Neural crest cell (in vitro differentiated cells): Measurements from ENCODE around the gene PARL. TPM values are rescaled to one million over a fixed set of nuclear protein-coding genes. Genes with fewer than 3 reads are reported as not detected.

Experiments used
- DNase-seq: peaks from one replicate; pipeline ENCODE4 v3.0.0; 2021; ENCODE audit warnings: low read depth, mixed read lengths, low spot score
- H3K27ac Mint-ChIP-seq: one replicate; pipeline ENCODE4 v1.8.0; 2021; ENCODE audit warnings: mild to moderate bottlenecking, mixed read lengths; ENCODE audit not compliant: unreplicated experiment
- H3K27me3 Mint-ChIP-seq: 2 replicates; pipeline ENCODE4 v1.8.0; 2021; ENCODE audit warnings: low read depth, mild to moderate bottlenecking, mixed read lengths
- H3K36me3 Mint-ChIP-seq: 2 replicates; pipeline ENCODE4 v1.8.0; 2021; ENCODE audit warnings: low read depth, mild to moderate bottlenecking, mixed read lengths
- H3K4me1 Mint-ChIP-seq: 2 replicates; pipeline ENCODE4 v1.8.0; 2021; ENCODE audit warnings: mixed read lengths
- H3K4me3 Mint-ChIP-seq: one replicate; pipeline ENCODE4 v1.8.0; 2021; ENCODE audit warnings: mild to moderate bottlenecking, mixed read lengths
- H3K9me3 Mint-ChIP-seq: 2 replicates; pipeline ENCODE4 v1.8.0; 2021; ENCODE audit warnings: mixed read lengths
- total RNA-seq: library from RNA; stranded (reverse); gene quantifications from 2 replicates; pipeline ENCODE4 v1.2.1, GENCODE V29; 2021
- TF ChIP-seq, protein P1 (sequence below): fragments of 200-600 bp; sonication (generic); conservative IDR thresholded peaks from 2 replicates; pipeline ENCODE4 v1.5.0; 2021; ENCODE audit warnings: antibody characterized with exemption, mild to moderate bottlenecking

PARL gene
- total RNA-seq, 1 donor from 2014 or later, result 70.4 TPM

DNA sequence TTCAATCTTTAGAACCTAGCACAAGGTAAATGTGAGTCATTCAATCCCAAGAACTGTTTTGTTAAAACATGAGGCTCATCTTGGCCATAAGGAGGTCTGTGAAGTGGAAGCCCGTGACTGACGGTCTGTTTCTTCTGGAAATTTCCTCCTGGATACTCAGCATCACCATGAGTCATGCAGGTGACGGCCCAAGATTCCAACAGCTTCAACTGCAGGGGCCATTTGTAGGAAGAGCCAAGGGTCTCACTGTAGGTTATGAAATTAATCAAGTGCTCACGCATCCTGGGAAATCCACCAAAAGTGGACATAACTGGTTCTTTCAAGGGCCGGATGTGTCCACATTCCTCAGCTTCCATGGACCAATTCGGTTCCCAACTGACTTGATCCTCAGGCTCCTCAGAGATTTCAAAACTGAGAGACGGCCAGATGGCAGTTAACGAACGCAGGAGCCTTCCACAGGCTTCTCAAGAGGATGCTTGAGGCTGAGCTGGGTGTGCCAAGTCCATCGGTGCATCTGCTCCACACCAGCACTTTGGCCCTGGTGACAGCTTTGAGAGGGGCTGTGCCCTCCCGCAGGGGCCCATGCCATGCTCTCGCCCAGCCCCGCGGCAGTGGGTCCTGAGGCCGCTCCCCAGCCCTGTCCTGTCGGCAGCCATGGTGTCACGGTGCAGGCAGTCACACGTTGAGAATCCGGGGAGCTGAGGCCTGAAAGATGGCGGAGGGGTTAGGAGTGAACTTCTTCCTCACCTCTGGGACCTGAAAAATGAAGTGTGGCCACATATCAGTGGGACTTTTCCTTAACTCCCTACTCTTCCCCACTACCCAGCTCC is 67.8 kb downstream of the PARL start:
- no peak for DNase-seq

DNA sequence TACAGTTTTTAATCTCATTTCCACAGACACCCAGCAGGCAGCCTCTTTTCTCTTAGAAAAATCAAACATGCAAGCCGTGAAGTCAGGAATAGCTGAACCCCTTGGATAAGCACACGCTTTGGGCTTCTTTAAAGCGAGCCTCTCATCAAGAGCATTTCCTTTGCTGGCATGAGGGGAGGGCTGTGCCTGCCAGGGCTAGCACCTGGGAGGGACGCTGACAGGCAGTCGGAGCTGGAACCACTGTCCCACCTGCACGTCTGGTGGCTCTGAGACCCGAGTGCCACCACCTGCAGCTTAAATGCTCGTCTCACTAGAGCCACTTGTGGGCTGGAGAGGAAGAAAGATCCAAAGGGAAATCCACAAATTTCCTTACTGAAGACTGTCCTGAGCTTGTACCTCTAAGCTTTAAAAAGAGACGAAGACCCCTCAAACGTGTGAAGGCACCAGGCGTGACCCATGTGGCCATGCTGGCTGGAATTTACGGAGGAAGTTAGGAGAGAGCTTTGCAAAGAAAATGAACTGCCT is 68.7 kb downstream of the PARL start:
- Mint-ChIP-seq H3K4me1 (peaks cover 7% of the 10 kb centered on the region), H3K27me3 (no peaks in the 10 kb centered on the region), H3K9me3 (no peaks in the 10 kb centered on the region), H3K27ac (peak overlapping the region; percentile 5), H3K4me3 (no peak overlapping the region), H3K36me3 (peaks cover 24% of the 10 kb centered on the region)
- TF ChIP-seq, protein P1, sequence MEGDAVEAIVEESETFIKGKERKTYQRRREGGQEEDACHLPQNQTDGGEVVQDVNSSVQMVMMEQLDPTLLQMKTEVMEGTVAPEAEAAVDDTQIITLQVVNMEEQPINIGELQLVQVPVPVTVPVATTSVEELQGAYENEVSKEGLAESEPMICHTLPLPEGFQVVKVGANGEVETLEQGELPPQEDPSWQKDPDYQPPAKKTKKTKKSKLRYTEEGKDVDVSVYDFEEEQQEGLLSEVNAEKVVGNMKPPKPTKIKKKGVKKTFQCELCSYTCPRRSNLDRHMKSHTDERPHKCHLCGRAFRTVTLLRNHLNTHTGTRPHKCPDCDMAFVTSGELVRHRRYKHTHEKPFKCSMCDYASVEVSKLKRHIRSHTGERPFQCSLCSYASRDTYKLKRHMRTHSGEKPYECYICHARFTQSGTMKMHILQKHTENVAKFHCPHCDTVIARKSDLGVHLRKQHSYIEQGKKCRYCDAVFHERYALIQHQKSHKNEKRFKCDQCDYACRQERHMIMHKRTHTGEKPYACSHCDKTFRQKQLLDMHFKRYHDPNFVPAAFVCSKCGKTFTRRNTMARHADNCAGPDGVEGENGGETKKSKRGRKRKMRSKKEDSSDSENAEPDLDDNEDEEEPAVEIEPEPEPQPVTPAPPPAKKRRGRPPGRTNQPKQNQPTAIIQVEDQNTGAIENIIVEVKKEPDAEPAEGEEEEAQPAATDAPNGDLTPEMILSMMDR, result no peak
- DNase-seq, result no peak

More for the DNA sequence above, 67.8 kb downstream of the PARL start:
- H3K4me1 Mint-ChIP-seq, result peaks cover 7% of the 10 kb centered on the region
- H3K9me3 Mint-ChIP-seq, result no peaks in the 10 kb centered on the region
- no peak overlapping the region for H3K27ac Mint-ChIP-seq
- peaks cover 25% of the 10 kb centered on the region for H3K36me3 Mint-ChIP-seq
- no peaks in the 10 kb centered on the region for H3K27me3 Mint-ChIP-seq
- TF ChIP-seq, protein P1, result no peak
- H3K4me3 Mint-ChIP-seq, result peak overlapping the region; percentile 29

DNA sequence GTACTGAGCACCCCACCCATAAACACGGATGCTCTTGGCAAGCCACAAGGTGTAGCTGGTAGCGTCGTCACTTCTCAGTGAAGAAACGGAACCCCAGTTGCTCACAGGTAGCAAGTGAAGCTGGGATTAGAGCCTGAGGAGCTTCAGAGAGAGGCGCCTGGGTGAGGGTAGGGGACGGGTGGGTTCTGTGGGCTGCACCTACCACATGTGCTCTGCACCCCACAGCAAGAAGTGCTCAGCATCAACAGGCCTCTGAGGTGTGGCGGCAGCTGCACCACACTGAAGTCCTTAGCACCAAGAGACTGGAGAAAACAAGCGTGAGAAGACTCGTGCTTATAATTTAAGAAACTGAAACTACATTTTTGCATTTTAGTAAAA is 69.1 kb downstream of the PARL start:
- DNase-seq, result no peak
- Mint-ChIP-seq H3K9me3 (no peaks in the 10 kb centered on the region), H3K27me3 (no peaks in the 10 kb centered on the region), H3K4me1 (peaks cover 7% of the 10 kb centered on the region), H3K4me3 (no peak overlapping the region), H3K36me3 (peaks cover 26% of the 10 kb centered on the region), H3K27ac (no peak overlapping the region)
- TF ChIP-seq, protein P1, result no peak

DNA sequence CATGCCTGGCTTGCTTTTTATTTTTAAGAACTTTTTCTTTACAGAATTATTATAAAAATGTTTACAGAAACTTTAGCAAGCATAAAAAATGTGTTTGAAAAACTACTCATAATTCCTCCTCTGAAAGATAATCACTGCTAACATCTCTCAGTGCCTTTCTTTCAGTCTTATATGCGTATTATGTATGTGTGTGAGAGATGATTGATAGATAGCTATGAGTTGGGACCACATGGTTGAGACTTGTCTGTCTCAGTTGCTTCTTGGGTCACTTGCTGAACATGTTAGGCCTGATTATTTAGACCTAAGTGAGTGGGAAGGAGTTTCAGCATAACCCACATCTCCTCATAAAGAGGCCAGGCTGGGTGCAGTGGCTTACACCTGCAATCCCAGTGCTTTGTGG is 70.4 kb downstream of the PARL start:
- TF ChIP-seq, protein P1, result no peak
- Mint-ChIP-seq H3K4me1 (peaks cover 7% of the 10 kb centered on the region), H3K27me3 (no peaks in the 10 kb centered on the region), H3K27ac (no peak overlapping the region), H3K4me3 (peak overlapping the region; percentile 34), H3K9me3 (no peaks in the 10 kb centered on the region), H3K36me3 (peaks cover 30% of the 10 kb centered on the region)
- no peak for DNase-seq

DNA sequence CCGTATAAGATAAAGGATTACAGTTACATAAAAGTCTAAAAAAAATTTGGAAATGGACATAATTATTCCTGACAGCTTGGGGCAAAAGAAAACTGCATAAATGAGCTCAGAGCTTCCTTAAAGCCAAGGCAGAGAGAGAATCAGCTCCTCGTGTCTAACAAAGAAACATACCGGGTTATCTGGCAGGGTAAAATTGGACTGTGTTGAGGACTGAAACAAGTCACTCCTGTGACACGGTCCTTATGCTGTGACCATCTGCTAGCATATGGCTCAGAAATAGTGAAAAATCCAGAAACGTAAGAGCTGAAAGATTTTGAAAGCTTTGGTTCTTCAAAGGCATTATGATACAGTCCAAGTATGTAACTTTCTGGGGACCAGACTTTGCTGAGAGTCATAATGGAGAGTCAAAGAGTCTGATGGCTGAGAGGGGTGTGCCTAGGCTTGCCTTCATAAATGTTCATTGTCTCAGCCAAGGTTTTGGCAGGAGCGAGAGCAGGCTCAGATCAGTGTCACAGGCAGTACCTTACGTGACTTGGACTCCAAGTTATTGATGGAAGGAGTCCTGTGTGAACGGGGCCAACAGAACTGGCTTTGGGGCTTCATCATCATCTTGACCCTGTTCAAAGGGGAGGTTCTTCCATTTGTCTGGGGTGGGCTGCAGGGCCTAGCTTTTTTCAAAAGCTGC is 71.8 kb downstream of the PARL start:
- H3K9me3 Mint-ChIP-seq, result no peaks in the 10 kb centered on the region
- H3K27me3 Mint-ChIP-seq, result no peaks in the 10 kb centered on the region
- DNase-seq, result no peak
- H3K4me1 Mint-ChIP-seq, result peaks cover 7% of the 10 kb centered on the region
- peaks cover 33% of the 10 kb centered on the region for H3K36me3 Mint-ChIP-seq
- peak overlapping the region; percentile 94 for H3K27ac Mint-ChIP-seq
- TF ChIP-seq, protein P1, result no peak
- H3K4me3 Mint-ChIP-seq, result no peak overlapping the region
